Measurements from ENCODE around the gene DHCR24. TPM values are rescaled to one million over a fixed set of nuclear protein-coding genes. Genes with fewer than 3 reads are reported as not detected.
A peak's percentile ranks its signal among the peaks of the same experiment; 100 is the strongest.

Gene DHCR24
- total and polyA plus RNA-seq, 2 of the 13 experiments (the other 11 are each of a cell fraction or from before 2014, with no cell fraction given): 374 to 448 TPM

- no peak for TF ChIP-seq HNF1A (IDR thresholded peaks at IDR 0.05; ENCODE audit: low read depth)
- TF ChIP-seq HNF1A (CRISPR knock-in tag; IDR thresholded peaks at IDR 0.05; ENCODE audit: borderline replicate concordance): no peak
- TF ChIP-seq KDM6A (CRISPR knock-in tag; IDR thresholded peaks at IDR 0.05; ENCODE audit: low read depth): no peak
- peak; percentile 95 for TF ChIP-seq MAZ (IDR thresholded peaks at IDR 0.05; ENCODE audit: borderline replicate concordance, low read depth, low read length)
- TF ChIP-seq MAZ (CRISPR knock-in tag; IDR thresholded peaks at IDR 0.05; ENCODE audit: low read depth): peak; percentile 86
- TF ChIP-seq PHB2 (IDR thresholded peaks at IDR 0.05; ENCODE audit: partially characterized antibody): no peak
- no peak for TF ChIP-seq HNF4G (IDR thresholded peaks at IDR 0.05; ENCODE audit: borderline replicate concordance, low read depth, low read length)
- TF ChIP-seq HNF4G (CRISPR knock-in tag; IDR thresholded peaks at IDR 0.05; ENCODE audit: borderline replicate concordance, low read depth): no peak; the same call in 1 of the 2 replicates
- TF ChIP-seq CSRNP2 (CRISPR knock-in tag; conservative IDR thresholded peaks at IDR 0.05; ENCODE audit: low read depth): no peak
- no peak; the same call in 1 of the 2 replicates for TF ChIP-seq ZNF616 (CRISPR knock-in tag; IDR thresholded peaks at IDR 0.05; ENCODE audit: low read depth)
- TF ChIP-seq ZNF678 (CRISPR knock-in tag; IDR thresholded peaks at IDR 0.05): no peak
- peak; percentile 68; the same call in 1 of the 2 replicates for TF ChIP-seq ZNF431 (CRISPR knock-in tag; IDR thresholded peaks at IDR 0.05; ENCODE audit: borderline replicate concordance, low read depth)
- peak in 1 of 2 experiments; percentile 42; a peak in 2 of 4 replicates for TF ChIP-seq HMGXB4 (CRISPR knock-in tag; IDR thresholded peaks at IDR 0.05; ENCODE audit: borderline replicate concordance in 1 of 2, low read depth in 1 of 2)
- peak; percentile 70 for TF ChIP-seq ZFY (CRISPR knock-in tag; IDR thresholded peaks at IDR 0.05)
- TF ChIP-seq NFRKB (IDR thresholded peaks at IDR 0.05): no peak
- peak; percentile 55; the same call in 1 of the 2 replicates for TF ChIP-seq ZNF460 (CRISPR knock-in tag; IDR thresholded peaks at IDR 0.05; ENCODE audit: borderline replicate concordance)
- no peak for TF ChIP-seq ZBTB46 (CRISPR knock-in tag; IDR thresholded peaks at IDR 0.05; ENCODE audit: borderline replicate concordance)
These were observed at the start of gene DHCR24 (continued) for GRCh38 chr1:54886724-54887664.

Data from HepG2 (cell line).